ENCODE data around the gene ATP8B4.

Gene ATP8B4

GRCh38 chr15:50119063-50120040 lies at the start of gene ATP8B4:
Gene ATP8B4 (minus strand): TSS chr15:50119233. CDS start chr15:50106966, 12,267 bp downstream.
- Histone ChIP-seq H3K27ac (ENCODE audit: low read length) (no peak within 1 kb of the TSS), H2AFZ (ENCODE audit: low read depth, low read length) (no peak within 1 kb of the TSS), H3K36me3 (ENCODE audit: insufficient read depth, low read length) (no peaks in the 10 kb centered on the region), H3K27me3 (ENCODE audit: insufficient read depth, low read length, poor library complexity) (no peaks in the 10 kb centered on the region), H3K9me3 (ENCODE audit: insufficient read depth, low read length, severe bottlenecking) (no peaks in the 10 kb centered on the region), H3K4me2 (ENCODE audit: insufficient read depth, low read length) (no peak within 1 kb of the TSS), H4K20me1 (ENCODE audit: insufficient read depth, low read length) (no peaks in the 10 kb centered on the region), H3K4me3 (ENCODE audit: low read depth in 1 of 2, low read length in 2 of 2) (no peak within 1 kb of the TSS), H3K4me1 (ENCODE audit: insufficient read depth, low read length) (no peaks in the 10 kb centered on the region), H3K9ac (ENCODE audit: low read depth, low read length) (no peak within 1 kb of the TSS), H3K79me2 (ENCODE audit: insufficient read depth, low read length) (no peaks in the 10 kb centered on the region)
- TF ChIP-seq EZH2 (IDR thresholded peaks at IDR 0.05; ENCODE audit: borderline replicate concordance, low read depth, low read length, severe bottlenecking) (no peak), CTCF (IDR thresholded peaks at IDR 0.05; ENCODE audit: borderline replicate concordance, extremely low read depth, low read length, poor library complexity, severe bottlenecking) (no peak)
- DNase-seq (no peak), ATAC-seq (ENCODE audit: insufficient read depth, low read depth) (no peak)

GRCh38 chr15:50168379-50168778 lies 49.3 kb upstream of the ATP8B4 start:
- no peaks in the 10 kb centered on the region for H4K20me1 ChIP-seq (ENCODE audit: insufficient read depth, low read length)
- no peaks in the 10 kb centered on the region for H3K79me2 ChIP-seq (ENCODE audit: insufficient read depth, low read length)
- DNase-seq: no peak
- H3K36me3 ChIP-seq (ENCODE audit: insufficient read depth, low read length): no peaks in the 10 kb centered on the region
- no peak overlapping the region for H3K27ac ChIP-seq (ENCODE audit: low read length)
- H3K4me1 ChIP-seq (ENCODE audit: insufficient read depth, low read length): no peaks in the 10 kb centered on the region
- no peak overlapping the region for H2AFZ ChIP-seq (ENCODE audit: low read depth, low read length)
- no peaks in the 10 kb centered on the region for H3K9me3 ChIP-seq (ENCODE audit: insufficient read depth, low read length, severe bottlenecking)
- TF ChIP-seq CTCF (IDR thresholded peaks at IDR 0.05; ENCODE audit: borderline replicate concordance, extremely low read depth, low read length, poor library complexity, severe bottlenecking) (no peak), EZH2 (IDR thresholded peaks at IDR 0.05; ENCODE audit: borderline replicate concordance, low read depth, low read length, severe bottlenecking) (no peak)
- H3K4me3 ChIP-seq (ENCODE audit: low read depth in 1 of 2, low read length in 2 of 2): no peak overlapping the region
- H3K4me2 ChIP-seq (ENCODE audit: insufficient read depth, low read length): no peak overlapping the region
- ATAC-seq (ENCODE audit: insufficient read depth, low read depth): no peak
- H3K27me3 ChIP-seq (ENCODE audit: insufficient read depth, low read length, poor library complexity): peaks cover 2% of the 10 kb centered on the region
- no peak overlapping the region for H3K9ac ChIP-seq (ENCODE audit: low read depth, low read length)

- Histone ChIP-seq H3K4me3 (ENCODE audit: low read depth in 1 of 2, low read length in 2 of 2) (no peak overlapping the region), H3K27ac (ENCODE audit: low read length) (no peak overlapping the region), H3K4me2 (ENCODE audit: insufficient read depth, low read length) (no peak overlapping the region), H2AFZ (ENCODE audit: low read depth, low read length) (no peak overlapping the region), H3K9me3 (ENCODE audit: insufficient read depth, low read length, severe bottlenecking) (no peaks in the 10 kb centered on the region), H3K79me2 (ENCODE audit: insufficient read depth, low read length) (no peaks in the 10 kb centered on the region), H3K4me1 (ENCODE audit: insufficient read depth, low read length) (no peaks in the 10 kb centered on the region), H3K27me3 (ENCODE audit: insufficient read depth, low read length, poor library complexity) (peaks cover 2% of the 10 kb centered on the region), H4K20me1 (ENCODE audit: insufficient read depth, low read length) (no peaks in the 10 kb centered on the region), H3K36me3 (ENCODE audit: insufficient read depth, low read length) (no peaks in the 10 kb centered on the region), H3K9ac (ENCODE audit: low read depth, low read length) (no peak overlapping the region)
- DNase-seq: no peak
- ATAC-seq (ENCODE audit: insufficient read depth, low read depth): no peak
- TF ChIP-seq EZH2 (IDR thresholded peaks at IDR 0.05; ENCODE audit: borderline replicate concordance, low read depth, low read length, severe bottlenecking) (no peak), CTCF (IDR thresholded peaks at IDR 0.05; ENCODE audit: borderline replicate concordance, extremely low read depth, low read length, poor library complexity, severe bottlenecking) (no peak)
Observed at GRCh38 chr15:50167110-50167509, 48.1 kb upstream of the ATP8B4 start.

Measured in DND-41 (cell line).